Mucosa of descending colon (tissue), 3 donors: ENCODE data around the gene CPN1. TPM values are rescaled to one million over a fixed set of nuclear protein-coding genes. Genes with fewer than 3 reads are reported as not detected.
A peak's percentile ranks its signal among the peaks of the same experiment; 100 is the strongest.

Experiments
- ATAC-seq: fragments of 200-7000 bp; cut with Tn5 transposase; one replicate; pipeline ENCODE4 v1.9.1; 2020; ENCODE audit warnings: mild to moderate bottlenecking, moderate library complexity
- DNase-seq, 3 donors: peaks; one replicate each; pipeline ENCODE4 v3.0.0-alpha.2; 2020
- H3K36me3 ChIP-seq: fragments of 200-600 bp; one replicate; pipeline ENCODE4 v1.8.0; 2021; ENCODE audit warnings: low read depth, mild to moderate bottlenecking
- H3K4me1 ChIP-seq: fragments of 200-600 bp; one replicate; pipeline ENCODE4 v1.8.0; 2021; ENCODE audit warnings: low read depth, mild to moderate bottlenecking
- H3K4me3 ChIP-seq: fragments of 200-600 bp; one replicate; pipeline ENCODE4 v1.8.0; 2021; ENCODE audit warnings: mild to moderate bottlenecking
- H3K9me3 ChIP-seq: fragments of 200-600 bp; one replicate; pipeline ENCODE4 v1.8.0; 2021; ENCODE audit warnings: mild to moderate bottlenecking
- intact Hi-C, 2 donors: fragments of 100-400 bp; cut with DNase I in 1 of 2; cut with micrococcal nuclease in 1 of 2; formaldehyde crosslinking; loops; one replicate each; pipeline versions ENCODE4 v1.11.0 to v1.11.1; 2022; cut with DNase I, micrococcal nuclease
- total RNA-seq, 3 donors: library from RNA; stranded (reverse); fragmentation: NEBNext Ultra II Directional in 2 of 3; extraction: Animal tissue kit (Norgen Biotek cat#: 25700) in 2 of 3; gene quantifications; one replicate each; pipeline versions ENCODE4 v1.2.1 to v1.2.4, GENCODE V29; 2021 to 2023
- TF ChIP-seq, protein P1 (sequence below): fragments of 200-600 bp; IDR thresholded peaks from one replicate; pipeline ENCODE4 v1.8.0; 2022; ENCODE audit warnings: antibody characterized with exemption, mild to moderate bottlenecking
- donor health status: DM: no; HTN: no; CAD: no; lungs with moderate emphysema.
- donor health status: DM: no; HTN: no; CAD: no.
- donor health status: DM: no; HTN: yes; CAD: no.

Gene CPN1
- total RNA-seq, 3 donors from 2014 or later = 0.14 TPM; not detected in 2

DNA sequence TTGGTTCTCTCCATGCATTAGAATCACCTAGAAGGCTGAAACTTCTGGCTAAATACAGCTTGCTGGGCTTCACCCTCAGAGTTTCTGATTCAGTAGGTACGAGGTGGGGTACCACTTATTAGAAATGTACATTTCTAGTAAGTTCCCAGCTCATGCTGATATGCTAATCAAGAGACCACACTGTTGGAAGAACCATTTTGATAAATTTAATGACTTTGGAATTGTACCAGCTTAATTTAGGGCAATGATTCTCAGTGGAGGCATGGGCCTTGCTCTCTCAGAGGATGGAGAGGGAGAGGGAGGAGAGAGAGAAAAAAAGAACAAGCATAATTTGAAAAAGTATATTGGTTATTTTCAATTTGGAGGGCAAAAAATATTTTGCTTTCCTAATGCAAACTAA lies 20.3 kb downstream of the CPN1 start:
- Histone ChIP-seq H3K9me3 (no peaks in the 10 kb centered on the region), H3K4me1 (no peaks in the 10 kb centered on the region), H3K36me3 (no peaks in the 10 kb centered on the region), H3K4me3 (no peak overlapping the region)
- intact Hi-C loops = no loop called here
- no peak for DNase-seq
- no peak for ATAC-seq
- TF ChIP-seq, protein P1, sequence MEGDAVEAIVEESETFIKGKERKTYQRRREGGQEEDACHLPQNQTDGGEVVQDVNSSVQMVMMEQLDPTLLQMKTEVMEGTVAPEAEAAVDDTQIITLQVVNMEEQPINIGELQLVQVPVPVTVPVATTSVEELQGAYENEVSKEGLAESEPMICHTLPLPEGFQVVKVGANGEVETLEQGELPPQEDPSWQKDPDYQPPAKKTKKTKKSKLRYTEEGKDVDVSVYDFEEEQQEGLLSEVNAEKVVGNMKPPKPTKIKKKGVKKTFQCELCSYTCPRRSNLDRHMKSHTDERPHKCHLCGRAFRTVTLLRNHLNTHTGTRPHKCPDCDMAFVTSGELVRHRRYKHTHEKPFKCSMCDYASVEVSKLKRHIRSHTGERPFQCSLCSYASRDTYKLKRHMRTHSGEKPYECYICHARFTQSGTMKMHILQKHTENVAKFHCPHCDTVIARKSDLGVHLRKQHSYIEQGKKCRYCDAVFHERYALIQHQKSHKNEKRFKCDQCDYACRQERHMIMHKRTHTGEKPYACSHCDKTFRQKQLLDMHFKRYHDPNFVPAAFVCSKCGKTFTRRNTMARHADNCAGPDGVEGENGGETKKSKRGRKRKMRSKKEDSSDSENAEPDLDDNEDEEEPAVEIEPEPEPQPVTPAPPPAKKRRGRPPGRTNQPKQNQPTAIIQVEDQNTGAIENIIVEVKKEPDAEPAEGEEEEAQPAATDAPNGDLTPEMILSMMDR = no peak

- intact Hi-C loops = no loop called here
- no peaks in the 10 kb centered on the region for H3K9me3 ChIP-seq
- H3K4me3 ChIP-seq = no peak overlapping the region
- TF ChIP-seq, protein P1 = no peak
- no peak for ATAC-seq
- no peak for DNase-seq
- H3K4me1 ChIP-seq = no peaks in the 10 kb centered on the region
- H3K36me3 ChIP-seq = no peaks in the 10 kb centered on the region
Measured at GRCh38 chr10:100057948-100058347, 23.7 kb downstream of the CPN1 start.

GRCh38 chr10:100053686-100054460 lies 27.8 kb downstream of the CPN1 start:
- H3K9me3 ChIP-seq = no peaks in the 10 kb centered on the region
- H3K4me1 ChIP-seq = no peaks in the 10 kb centered on the region
- DNase-seq = no peak
- intact Hi-C loops = no loop called here
- H3K4me3 ChIP-seq = no peak overlapping the region
- no peaks in the 10 kb centered on the region for H3K36me3 ChIP-seq
- TF ChIP-seq, protein P1 = no peak
- no peak for ATAC-seq

- H3K36me3 ChIP-seq = no peaks in the 10 kb centered on the region
- no peak overlapping the region for H3K4me3 ChIP-seq
- H3K4me1 ChIP-seq = peaks cover 2% of the 10 kb centered on the region
- peak; percentile 91 for ATAC-seq
- TF ChIP-seq, protein P1 = peak; percentile 95
- intact Hi-C loops = loop anchor here (5.0 kb wide), 1 partner anchor 199 kb away; no protein-coding TSS in a partner anchor
- no peaks in the 10 kb centered on the region for H3K9me3 ChIP-seq
- peak; percentile 78 to 96 (median 87) for DNase-seq
Measured at GRCh38 chr10:100046021-100046486, 35.6 kb downstream of the CPN1 start.

- H3K36me3 ChIP-seq = no peaks in the 10 kb centered on the region
- intact Hi-C loops = loop anchor here (5.0 kb wide), 1 partner anchor 198 kb away; no protein-coding TSS in a partner anchor
- no peak overlapping the region for H3K4me3 ChIP-seq
- peaks cover 2% of the 10 kb centered on the region for H3K4me1 ChIP-seq
- no peak for ATAC-seq
- no peaks in the 10 kb centered on the region for H3K9me3 ChIP-seq
- DNase-seq = no peak
- TF ChIP-seq, protein P1 = no peak
Measured at GRCh38 chr10:100045592-100045991, 36.1 kb downstream of the CPN1 start.
